Suprapubic skin (tissue), 4 donors: ENCODE data around the gene ZCCHC2. TPM values are rescaled to one million over a fixed set of nuclear protein-coding genes. Genes with fewer than 3 reads are reported as not detected.
A peak's percentile ranks its signal among the peaks of the same experiment; 100 is the strongest.

Source experiments
- DNase-seq, 2 donors: peaks; one replicate each; pipeline ENCODE4 v3.0.0-alpha.2; 2019; ENCODE audit warnings: low spot score in 2 of 2
- H3K27ac ChIP-seq: fragments of 200-600 bp; sonication (generic); one replicate; pipeline ENCODE4 v1.5.1; 2019
- H3K27me3 ChIP-seq: fragments of 200-600 bp; sonication (generic); one replicate; pipeline ENCODE4 v1.5.1; 2019
- H3K36me3 ChIP-seq: fragments of 200-600 bp; sonication (generic); one replicate; pipeline ENCODE4 v1.5.1; 2019
- H3K4me1 ChIP-seq: fragments of 200-600 bp; sonication (generic); one replicate; pipeline ENCODE4 v1.5.1; 2019
- H3K4me3 ChIP-seq: fragments of 200-600 bp; sonication (generic); one replicate; pipeline ENCODE4 v1.5.1; 2019; ENCODE audit warnings: mild to moderate bottlenecking
- H3K9me3 ChIP-seq: fragments of 200-600 bp; sonication (generic); one replicate; pipeline ENCODE4 v1.5.1; 2019
- EP300 ChIP-seq: sonication (generic); formaldehyde crosslinking; IDR thresholded peaks from one replicate; pipeline ENCODE4 v1.6.1; 2017; ENCODE audit warnings: antibody characterized with exemption
- POLR2A ChIP-seq, 2 donors: fragments of 450-650 bp; IDR thresholded peaks; one replicate each; pipeline ENCODE4 v1.6.1; 2017; ENCODE audit warnings: antibody characterized with exemption in 2 of 2, mild to moderate bottlenecking in 2 of 2, moderate library complexity in 2 of 2
- POLR2AphosphoS5 ChIP-seq, 3 donors: sonication (generic); formaldehyde crosslinking; IDR thresholded peaks; one replicate each; pipeline ENCODE4 v1.6.1; 2017; ENCODE audit warnings: antibody characterized with exemption in 3 of 3
- WGBS: methylation state at CpG from one replicate; pipeline ENCODE4 v1.1.5; 2018; 5-methylcytosine and 5-hydroxymethylcytosine counted together
- total RNA-seq, 4 donors: library from RNA; depleted of rRNA; stranded (reverse); fragments of >200 nt; gene quantifications; one replicate each; pipeline ENCODE4 v1.1.0, GENCODE V29; 2016
- TF ChIP-seq, protein P1 (sequence below), 2 donors: fragments of 200-600 bp in 1 of 2; fragments of 450-650 bp in 1 of 2; sonication (generic) in 1 of 2; IDR thresholded peaks; one replicate each; pipeline ENCODE4 v1.5.1; 2016 to 2019; ENCODE audit warnings: antibody characterized with exemption in 2 of 2, mild to moderate bottlenecking in 1 of 2, moderate library complexity in 1 of 2

The ZCCHC2 gene
- total RNA-seq, 4 donors from 2014 or later: 22.7 to 43.5 (median 32.4) TPM

DNA sequence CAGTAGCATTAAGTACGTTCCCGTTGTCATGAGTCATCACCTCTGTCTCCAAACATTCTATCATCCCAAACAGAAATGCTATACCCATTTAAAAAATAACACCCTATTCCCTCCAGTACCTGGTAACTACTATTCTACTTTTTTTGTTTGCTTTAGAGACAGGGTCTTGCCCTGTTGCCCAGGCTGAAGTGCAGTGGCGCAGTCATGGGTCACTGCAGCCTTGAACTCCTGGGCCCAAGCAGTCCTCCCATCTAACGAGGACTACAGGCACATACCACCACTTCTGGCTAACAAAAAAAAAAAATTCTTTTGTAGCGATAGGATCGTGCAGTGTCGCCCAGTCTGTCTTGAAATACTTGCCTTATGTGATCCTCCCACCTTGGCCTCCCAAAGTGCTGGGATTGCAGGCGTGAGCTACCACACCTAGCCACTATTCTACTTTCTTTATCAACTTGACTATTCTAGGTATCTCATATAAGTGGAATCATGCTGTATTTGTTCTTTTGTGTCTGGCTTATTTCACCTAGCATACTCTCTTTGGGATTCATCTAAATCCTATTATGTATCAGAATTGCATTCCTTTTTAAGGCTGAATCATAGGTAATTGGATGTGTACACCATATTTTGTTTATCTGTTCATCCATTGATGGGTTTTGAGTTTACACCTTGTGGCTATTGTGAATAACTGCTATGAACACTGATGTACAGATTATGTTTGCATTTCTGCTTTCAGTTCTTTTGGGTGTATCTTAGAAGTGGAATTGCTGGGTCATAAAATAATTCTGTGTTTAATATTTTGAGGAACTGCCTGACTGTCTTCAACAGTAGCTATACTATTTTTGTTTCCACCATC, 14.4 kb downstream of the ZCCHC2 start:
- no peak for DNase-seq
- Histone ChIP-seq H3K9me3 (no peaks in the 10 kb centered on the region), H3K27me3 (no peaks in the 10 kb centered on the region), H3K27ac (no peak overlapping the region), H3K4me1 (peaks cover 10% of the 10 kb centered on the region), H3K4me3 (no peak overlapping the region), H3K36me3 (peaks cover under 1% of the 10 kb centered on the region)
- TF ChIP-seq POLR2AphosphoS5 (IDR thresholded peaks at IDR 0.05) (no peak), POLR2A (IDR thresholded peaks at IDR 0.05) (no peak), EP300 (no peak)
- TF ChIP-seq, protein P1, sequence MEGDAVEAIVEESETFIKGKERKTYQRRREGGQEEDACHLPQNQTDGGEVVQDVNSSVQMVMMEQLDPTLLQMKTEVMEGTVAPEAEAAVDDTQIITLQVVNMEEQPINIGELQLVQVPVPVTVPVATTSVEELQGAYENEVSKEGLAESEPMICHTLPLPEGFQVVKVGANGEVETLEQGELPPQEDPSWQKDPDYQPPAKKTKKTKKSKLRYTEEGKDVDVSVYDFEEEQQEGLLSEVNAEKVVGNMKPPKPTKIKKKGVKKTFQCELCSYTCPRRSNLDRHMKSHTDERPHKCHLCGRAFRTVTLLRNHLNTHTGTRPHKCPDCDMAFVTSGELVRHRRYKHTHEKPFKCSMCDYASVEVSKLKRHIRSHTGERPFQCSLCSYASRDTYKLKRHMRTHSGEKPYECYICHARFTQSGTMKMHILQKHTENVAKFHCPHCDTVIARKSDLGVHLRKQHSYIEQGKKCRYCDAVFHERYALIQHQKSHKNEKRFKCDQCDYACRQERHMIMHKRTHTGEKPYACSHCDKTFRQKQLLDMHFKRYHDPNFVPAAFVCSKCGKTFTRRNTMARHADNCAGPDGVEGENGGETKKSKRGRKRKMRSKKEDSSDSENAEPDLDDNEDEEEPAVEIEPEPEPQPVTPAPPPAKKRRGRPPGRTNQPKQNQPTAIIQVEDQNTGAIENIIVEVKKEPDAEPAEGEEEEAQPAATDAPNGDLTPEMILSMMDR (IDR thresholded peaks at IDR 0.05): no peak
- whole genome bisulfite sequencing: 96% methylated on average over 8 of the region's 8 CpGs

GRCh38 chr18:62537946-62538345, 15.1 kb downstream of the ZCCHC2 start:
- 60% methylated on average over 4 of the region's 4 CpGs for WGBS
- no peak overlapping the region for H3K27ac ChIP-seq
- no peak for TF ChIP-seq POLR2AphosphoS5 (IDR thresholded peaks at IDR 0.05)
- TF ChIP-seq POLR2A (IDR thresholded peaks at IDR 0.05): no peak
- TF ChIP-seq, protein P1 (IDR thresholded peaks at IDR 0.05): no peak
- no peak for TF ChIP-seq EP300
- no peaks in the 10 kb centered on the region for H3K27me3 ChIP-seq
- H3K4me1 ChIP-seq: peaks cover 10% of the 10 kb centered on the region
- DNase-seq: no peak
- H3K9me3 ChIP-seq: no peaks in the 10 kb centered on the region
- H3K4me3 ChIP-seq: no peak overlapping the region
- peaks cover 7% of the 10 kb centered on the region for H3K36me3 ChIP-seq

- 81% methylated on average over 3 of the region's 3 CpGs for WGBS
- TF ChIP-seq POLR2AphosphoS5 (IDR thresholded peaks at IDR 0.05): no peak
- TF ChIP-seq, protein P1 (IDR thresholded peaks at IDR 0.05): no peak
- TF ChIP-seq POLR2A (IDR thresholded peaks at IDR 0.05): no peak
- no peak for TF ChIP-seq EP300
- H3K27me3 ChIP-seq: no peaks in the 10 kb centered on the region
- peaks cover 10% of the 10 kb centered on the region for H3K4me1 ChIP-seq
- no peak overlapping the region for H3K27ac ChIP-seq
- H3K4me3 ChIP-seq: no peak overlapping the region
- DNase-seq: no peak
- H3K9me3 ChIP-seq: no peaks in the 10 kb centered on the region
- H3K36me3 ChIP-seq: peaks cover 17% of the 10 kb centered on the region
Measured at GRCh38 chr18:62538881-62539280, 16.1 kb downstream of the ZCCHC2 start.

DNA sequence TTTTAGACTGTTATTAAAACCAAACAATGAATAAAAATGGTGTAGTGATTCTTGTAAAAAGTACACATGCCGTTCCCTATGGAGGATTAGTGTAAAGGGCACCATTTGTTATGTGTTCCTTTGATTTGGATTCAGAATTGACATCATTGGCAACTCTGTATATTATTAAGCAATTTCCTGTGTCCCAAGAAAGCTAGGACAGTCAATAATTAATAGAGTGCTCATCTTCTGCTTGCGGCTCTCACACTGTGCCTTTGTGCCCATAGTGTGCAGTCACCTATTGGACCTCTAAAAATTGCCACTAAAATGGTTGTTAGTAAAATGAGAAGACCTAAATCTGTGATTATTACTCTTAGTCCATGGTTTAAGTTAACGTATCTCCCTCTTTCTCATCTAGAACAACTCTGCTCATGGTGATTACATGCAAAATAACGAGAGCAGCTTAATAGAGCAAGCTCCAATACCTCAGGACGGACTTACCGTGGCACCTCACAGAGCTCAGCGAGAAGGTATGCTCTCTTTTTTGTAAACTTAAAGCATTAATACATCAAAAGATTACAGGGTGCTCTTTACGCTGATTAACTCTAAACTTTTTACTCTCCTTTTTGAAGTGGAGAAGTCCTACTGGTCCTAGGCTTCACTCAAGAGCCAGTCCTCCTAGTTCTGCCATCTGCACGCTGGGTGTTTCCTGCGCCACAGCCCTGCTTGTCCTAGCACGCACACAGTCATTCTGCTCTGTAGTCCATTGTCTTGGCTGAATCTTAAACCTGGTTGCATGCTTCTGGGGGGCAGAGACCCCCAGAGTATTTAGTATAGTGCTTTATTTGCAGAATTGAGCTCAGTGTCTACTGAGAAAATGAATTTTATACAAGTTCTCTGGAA, 16.7 kb downstream of the ZCCHC2 start:
- Histone ChIP-seq H3K36me3 (peaks cover 22% of the 10 kb centered on the region), H3K9me3 (no peaks in the 10 kb centered on the region), H3K4me1 (peaks cover 10% of the 10 kb centered on the region), H3K27me3 (no peaks in the 10 kb centered on the region), H3K27ac (peak overlapping the region; percentile 23), H3K4me3 (no peak overlapping the region)
- DNase-seq: no peak
- 86% methylated on average over 11 of the region's 11 CpGs for WGBS
- TF ChIP-seq POLR2AphosphoS5 (IDR thresholded peaks at IDR 0.05) (no peak), POLR2A (IDR thresholded peaks at IDR 0.05) (no peak), EP300 (no peak)
- TF ChIP-seq, protein P1 (IDR thresholded peaks at IDR 0.05): no peak

- WGBS: 90% methylated on average over 7 of the region's 7 CpGs
- Histone ChIP-seq H3K4me1 (peaks cover 3% of the 10 kb centered on the region), H3K27ac (no peak overlapping the region), H3K9me3 (no peaks in the 10 kb centered on the region), H3K4me3 (no peak overlapping the region), H3K36me3 (peaks cover 49% of the 10 kb centered on the region), H3K27me3 (no peaks in the 10 kb centered on the region)
- DNase-seq: no peak
- TF ChIP-seq POLR2A (IDR thresholded peaks at IDR 0.05) (no peak), POLR2AphosphoS5 (IDR thresholded peaks at IDR 0.05) (no peak), EP300 (no peak)
- TF ChIP-seq, protein P1 (IDR thresholded peaks at IDR 0.05): no peak
Measured at GRCh38 chr18:62543021-62543420, 20.2 kb downstream of the ZCCHC2 start.
